OCI-LY7 (cell line): Measurements from ENCODE around the gene FAM135A.

ENCODE experiments used
- CTCF ChIP-seq: fragments of 200-600 bp; sonication (generic); conservative IDR thresholded peaks from 2 replicates; pipeline ENCODE4 v1.5.1; 2014; ENCODE audit warnings: mild to moderate bottlenecking, antibody characterized with exemption, low read length, moderate library complexity, mixed read lengths
- EZH2phosphoT487 ChIP-seq: fragments of 200-600 bp; sonication (generic); IDR thresholded peaks from 2 replicates; pipeline ENCODE4 v1.6.1; 2018; ENCODE audit warnings: low read depth, borderline replicate concordance, mild to moderate bottlenecking, mixed run types, antibody characterized with exemption, low read length, moderate library complexity, mixed read lengths

GRCh38 chr6:70421509-70421908, 8.2 kb downstream of the FAM135A start:
- TF ChIP-seq CTCF (no peak), EZH2phosphoT487 (no peak)
